Measurements from ENCODE around the gene YIF1A.
"Not testable (repeated sequence)": the region's sequence is repeated elsewhere in the genome, so short reads cannot be mapped to it uniquely, and the experiment has no call there.

Gene YIF1A

GRCh38 chr11:66259225-66259624 is 29.7 kb downstream of the YIF1A start:
- no peak overlapping the region for H3K4me3 ChIP-seq (ENCODE audit: low read depth, low read length)
- no peak for DNase-seq (ENCODE audit: low read depth)
- TF ChIP-seq CTCF (IDR thresholded peaks at IDR 0.05; ENCODE audit: low read depth, low read length, missing control alignments): no peak

GRCh38 chr11:66258473-66258893 is 30.5 kb downstream of the YIF1A start:
- no peak for DNase-seq (ENCODE audit: low read depth)
- H3K4me3 ChIP-seq (ENCODE audit: low read depth, low read length): peak overlapping the region; percentile 78
- TF ChIP-seq CTCF (IDR thresholded peaks at IDR 0.05; ENCODE audit: low read depth, low read length, missing control alignments): no peak

- not testable (repeated sequence) for H3K4me3 ChIP-seq (ENCODE audit: low read depth, low read length); DNase-seq (ENCODE audit: low read depth)
Observed at GRCh38 chr11:66253081-66253480, 35.9 kb downstream of the YIF1A start.

GRCh38 chr11:66251809-66252208 is 37.1 kb downstream of the YIF1A start:
- no peak for DNase-seq (ENCODE audit: low read depth)
- H3K4me3 ChIP-seq (ENCODE audit: low read depth, low read length): no peak overlapping the region
- TF ChIP-seq CTCF (IDR thresholded peaks at IDR 0.05; ENCODE audit: low read depth, low read length, missing control alignments): no peak

- H3K4me3 ChIP-seq (ENCODE audit: low read depth, low read length): no peak overlapping the region
- no peak for DNase-seq (ENCODE audit: low read depth)
- TF ChIP-seq CTCF (IDR thresholded peaks at IDR 0.05; ENCODE audit: low read depth, low read length, missing control alignments): no peak
Observed at GRCh38 chr11:66248903-66249302, 40.0 kb downstream of the YIF1A start.

GRCh38 chr11:66247801-66248200 is 41.1 kb downstream of the YIF1A start:
- DNase-seq (ENCODE audit: low read depth): no peak
- H3K4me3 ChIP-seq (ENCODE audit: low read depth, low read length): no peak overlapping the region
- TF ChIP-seq CTCF (IDR thresholded peaks at IDR 0.05; ENCODE audit: low read depth, low read length, missing control alignments): no peak

GRCh38 chr11:66247295-66247694 is 41.6 kb downstream of the YIF1A start:
- TF ChIP-seq CTCF (IDR thresholded peaks at IDR 0.05; ENCODE audit: low read depth, low read length, missing control alignments): no peak
- no peak for DNase-seq (ENCODE audit: low read depth)
- no peak overlapping the region for H3K4me3 ChIP-seq (ENCODE audit: low read depth, low read length)

All from GM12864 (cell line).